Right atrium auricular region (tissue), 2 donors: Measurements from ENCODE around the gene UBE2J1. TPM values are rescaled to one million over a fixed set of nuclear protein-coding genes. Genes with fewer than 3 reads are reported as not detected.

Source experiments
- DNase-seq: peaks from one replicate; pipeline ENCODE4 v3.0.0-alpha.2; 2019; ENCODE audit warnings: low spot score
- H3K27ac ChIP-seq, 2 donors: fragments of 200-600 bp; sonication (generic); 1 replicate in 1 of 2; 2 replicates in 1 of 2; pipeline ENCODE4 v1.5.1; 2016 to 2019
- H3K27me3 ChIP-seq, 2 donors: fragments of 200-600 bp; sonication (generic); one replicate each; pipeline versions ENCODE4 v1.5.1 to v1.6.0; 2017 to 2019
- H3K36me3 ChIP-seq: fragments of 200-600 bp; sonication (generic); one replicate; pipeline ENCODE4 v1.5.1; 2016
- H3K4me1 ChIP-seq, 2 donors: fragments of 200-600 bp; sonication (generic); one replicate each; pipeline versions ENCODE4 v1.5.1 to v1.6.0; 2017 to 2019
- H3K4me3 ChIP-seq, 2 donors: fragments of 200-600 bp; sonication (generic); 1 replicate in 1 of 2; 2 replicates in 1 of 2; pipeline ENCODE4 v1.5.1; 2017 to 2019; ENCODE audit warnings: mild to moderate bottlenecking in 1 of 2, moderate library complexity in 1 of 2
- H3K9me3 ChIP-seq, 2 donors: fragments of 200-600 bp; sonication (generic); one replicate each; pipeline ENCODE4 v1.5.1; 2019
- CTCF ChIP-seq, 2 donors: fragments of 200-600 bp; sonication (generic); IDR thresholded peaks; one replicate each; pipeline ENCODE4 v1.5.1; 2019; ENCODE audit warnings: antibody characterized with exemption in 2 of 2
- total RNA-seq, 2 donors: library from RNA; depleted of rRNA; stranded (reverse); fragments of >200 nt; gene quantifications; one replicate each; pipeline ENCODE4 v1.1.0, GENCODE V29; 2016

The UBE2J1 gene
- total RNA-seq, 2 donors from 2014 or later, result 13.8 to 15.6 TPM

GRCh38 chr6:89328976-89329375 lies 23.5 kb downstream of the UBE2J1 start:
- Histone ChIP-seq H3K36me3 (peaks cover 22% of the 10 kb centered on the region), H3K4me1 (peaks cover 0 to 4% of the 10 kb centered on the region in 2 donors), H3K27ac (no peak overlapping the region), H3K27me3 (no peaks in the 10 kb centered on the region), H3K9me3 (no peaks in the 10 kb centered on the region), H3K4me3 (no peak overlapping the region)
- TF ChIP-seq CTCF (IDR thresholded peaks at IDR 0.05), result no peak
- DNase-seq, result no peak

- no peak for DNase-seq
- Histone ChIP-seq H3K4me3 (no peak overlapping the region), H3K9me3 (no peaks in the 10 kb centered on the region), H3K27me3 (no peaks in the 10 kb centered on the region), H3K36me3 (peaks cover 11% of the 10 kb centered on the region), H3K27ac (peak overlapping the region in 1 of 2 donors; percentile 24), H3K4me1 (no peaks in the 10 kb centered on the region)
- no peak for TF ChIP-seq CTCF (IDR thresholded peaks at IDR 0.05)
These were observed 28.2 kb downstream of the UBE2J1 start for GRCh38 chr6:89324304-89324703.

GRCh38 chr6:89323511-89323971 lies 29.0 kb downstream of the UBE2J1 start:
- H3K4me1 ChIP-seq, result no peaks in the 10 kb centered on the region
- peaks cover 4% of the 10 kb centered on the region for H3K36me3 ChIP-seq
- H3K9me3 ChIP-seq, result no peaks in the 10 kb centered on the region
- H3K4me3 ChIP-seq, result no peak overlapping the region
- no peaks in the 10 kb centered on the region for H3K27me3 ChIP-seq
- H3K27ac ChIP-seq, result no peak overlapping the region
- no peak for DNase-seq
- TF ChIP-seq CTCF (IDR thresholded peaks at IDR 0.05), result no peak

GRCh38 chr6:89321131-89321970 lies 31.2 kb downstream of the UBE2J1 start:
- H3K27me3 ChIP-seq, result no peaks in the 10 kb centered on the region

GRCh38 chr6:89320012-89320559 lies 32.4 kb downstream of the UBE2J1 start:
- H3K27me3 ChIP-seq, result no peaks in the 10 kb centered on the region
- no peaks in the 10 kb centered on the region for H3K36me3 ChIP-seq
- no peaks in the 10 kb centered on the region for H3K9me3 ChIP-seq
- DNase-seq, result no peak
- H3K27ac ChIP-seq, result no peak overlapping the region
- TF ChIP-seq CTCF (IDR thresholded peaks at IDR 0.05), result no peak
- no peaks in the 10 kb centered on the region for H3K4me1 ChIP-seq
- H3K4me3 ChIP-seq, result no peak overlapping the region

More at GRCh38 chr6:89321131-89321970, 31.2 kb downstream of the UBE2J1 start:
- Histone ChIP-seq H3K36me3 (no peaks in the 10 kb centered on the region), H3K27ac (no peak overlapping the region), H3K4me1 (no peaks in the 10 kb centered on the region), H3K9me3 (no peaks in the 10 kb centered on the region), H3K4me3 (no peak overlapping the region)
- DNase-seq, result no peak
- no peak for TF ChIP-seq CTCF (IDR thresholded peaks at IDR 0.05)
